Activated CD8-positive, alpha-beta T cell treated with anti-CD3 and anti-CD28 coated beads, Interleukin-2, amount 10 ng/mL, durations not matched to agents 7 days and 5 days (primary cell): Measurements from ENCODE around the gene SPARCL1. TPM values are rescaled to one million over a fixed set of nuclear protein-coding genes. Genes with fewer than 3 reads are reported as not detected.
A peak's percentile ranks its signal among the peaks of the same experiment; 100 is the strongest.
"Not testable (repeated sequence)": the region's sequence is repeated elsewhere in the genome, so short reads cannot be mapped to it uniquely, and the experiment has no call there.

ENCODE experiments used
- ATAC-seq: fragments of 150-1000 bp; cut with Tn5 transposase; one replicate; pipeline ENCODE4 v1.10.0; 2021; ENCODE audit warnings: moderate library complexity
- CTCF ChIA-PET: fragments of 350-600 bp; sonication (Branson Sonifier 250); formaldehyde crosslinking; loops from one replicate; lab custom pipeline; 2021; ENCODE audit warnings: antibody characterized with exemption; lab: Charles Lee
- POLR2A ChIA-PET: fragments of 350-600 bp; sonication (Branson Sonifier 250); formaldehyde crosslinking; loops from one replicate; lab custom pipeline; 2021; ENCODE audit warnings: antibody characterized with exemption; lab: Charles Lee
- DNase-seq: peaks from one replicate; pipeline ENCODE4 v3.0.0-alpha.2; 2020
- H3K27ac Mint-ChIP-seq: one replicate; pipeline ENCODE4 v1.8.0; 2021; ENCODE audit warnings: mild to moderate bottlenecking, mixed read lengths
- H3K27me3 Mint-ChIP-seq: one replicate; pipeline ENCODE4 v1.8.0; 2021; ENCODE audit warnings: low read depth, mixed read lengths
- H3K36me3 Mint-ChIP-seq: one replicate; pipeline ENCODE4 v1.8.0; 2021; ENCODE audit warnings: low read depth, mixed read lengths
- H3K4me1 Mint-ChIP-seq: one replicate; pipeline ENCODE4 v1.8.0; 2021; ENCODE audit warnings: low read depth, mixed read lengths
- H3K4me3 Mint-ChIP-seq: one replicate; pipeline ENCODE4 v1.8.0; 2021; ENCODE audit warnings: mild to moderate bottlenecking, mixed read lengths
- H3K9me3 Mint-ChIP-seq: one replicate; pipeline ENCODE4 v1.8.0; 2022; ENCODE audit warnings: mixed read lengths; ENCODE audit not compliant: insufficient read depth
- total RNA-seq, 2 experiments: library from RNA; stranded (reverse); gene quantifications; one replicate each; pipeline ENCODE4 v1.2.3, GENCODE V29; 2021

SPARCL1 gene
- total RNA-seq, 2 experiments from 2014 or later = not detected

GRCh38 chr4:87465739-87466366 is 63.3 kb downstream of the SPARCL1 start:
- DNase-seq (peak; percentile 27), ATAC-seq (no peak)
- POLR2A ChIA-PET = interaction anchor here (0.6 kb wide), 1 partner anchor 82 kb away, joined by 3 read pairs; no protein-coding TSS in a partner anchor
- H3K4me1 Mint-ChIP-seq = no peaks in the 10 kb centered on the region
- no peak overlapping the region for H3K4me3 Mint-ChIP-seq
- no peaks in the 10 kb centered on the region for H3K9me3 Mint-ChIP-seq
- CTCF ChIA-PET = interaction anchor here (0.8 to 8.7 kb wide), 10 partner anchors 40 to 315 kb away, joined by 3 to 100 read pairs (median 4); partner anchors contain the start of genes HSD17B11 and NUDT9
- H3K27ac Mint-ChIP-seq = no peak overlapping the region
- H3K36me3 Mint-ChIP-seq = no peaks in the 10 kb centered on the region
- H3K27me3 Mint-ChIP-seq = no peaks in the 10 kb centered on the region

- Mint-ChIP-seq H3K27ac (no peak overlapping the region), H3K9me3 (no peaks in the 10 kb centered on the region), H3K4me1 (no peaks in the 10 kb centered on the region), H3K27me3 (no peaks in the 10 kb centered on the region), H3K36me3 (peaks cover 14% of the 10 kb centered on the region), H3K4me3 (no peak overlapping the region)
- POLR2A ChIA-PET = no interaction called here
- CTCF ChIA-PET = interaction anchor here (1.3 kb wide), 1 partner anchor 85 kb away, joined by 3 read pairs; no protein-coding TSS in a partner anchor
- ATAC-seq (no peak), DNase-seq (no peak)
Observed at GRCh38 chr4:87462102-87462501, 67.1 kb downstream of the SPARCL1 start.

GRCh38 chr4:87461281-87461700 is 67.9 kb downstream of the SPARCL1 start:
- ChIA-PET CTCF (interaction anchor here (1.3 kb wide), 1 partner anchor 84 kb away, joined by 3 read pairs; no protein-coding TSS in a partner anchor), POLR2A (no interaction called here)
- no peaks in the 10 kb centered on the region for H3K27me3 Mint-ChIP-seq
- ATAC-seq = no peak
- no peaks in the 10 kb centered on the region for H3K4me1 Mint-ChIP-seq
- H3K27ac Mint-ChIP-seq = no peak overlapping the region
- peaks cover 14% of the 10 kb centered on the region for H3K36me3 Mint-ChIP-seq
- H3K9me3 Mint-ChIP-seq = no peaks in the 10 kb centered on the region
- H3K4me3 Mint-ChIP-seq = no peak overlapping the region
- DNase-seq = no peak

GRCh38 chr4:87458913-87459312 is 70.3 kb downstream of the SPARCL1 start:
- Mint-ChIP-seq H3K9me3 (no peaks in the 10 kb centered on the region), H3K4me3 (no peak overlapping the region), H3K36me3 (peaks cover 16% of the 10 kb centered on the region), H3K27ac (no peak overlapping the region), H3K4me1 (no peaks in the 10 kb centered on the region), H3K27me3 (no peaks in the 10 kb centered on the region)
- CTCF ChIA-PET = interaction anchor here (0.9 to 1.6 kb wide), 4 partner anchors 9 to 105 kb away, joined by 3 to 11 read pairs (median 4); no protein-coding TSS in a partner anchor
- POLR2A ChIA-PET = interaction anchor here (0.7 kb wide), 1 partner anchor 1040 kb away, joined by 3 read pairs; no protein-coding TSS in a partner anchor
- DNase-seq (no peak), ATAC-seq (no peak)

GRCh38 chr4:87451537-87451936 is 77.6 kb downstream of the SPARCL1 start:
- POLR2A ChIA-PET = interaction anchor here (1.0 kb wide), 1 partner anchor 61 kb away, joined by 4 read pairs; the partner anchor contains the start of gene HSD17B11
- Mint-ChIP-seq H3K9me3 (no peaks in the 10 kb centered on the region), H3K4me1 (no peaks in the 10 kb centered on the region), H3K4me3 (no peak overlapping the region), H3K36me3 (peaks cover 10% of the 10 kb centered on the region), H3K27me3 (no peaks in the 10 kb centered on the region), H3K27ac (no peak overlapping the region)
- ATAC-seq (no peak), DNase-seq (no peak)
- CTCF ChIA-PET = interaction anchor here (0.9 kb wide), 1 partner anchor 76 kb away, joined by 3 read pairs; no protein-coding TSS in a partner anchor

- H3K4me3 Mint-ChIP-seq, H3K27ac Mint-ChIP-seq, ATAC-seq, H3K4me1 Mint-ChIP-seq, H3K27me3 Mint-ChIP-seq, H3K9me3 Mint-ChIP-seq, DNase-seq, POLR2A ChIA-PET: not testable (repeated sequence)
- CTCF ChIA-PET = interaction anchor here (2.6 kb wide), 1 partner anchor 70 kb away, joined by 7 read pairs; no protein-coding TSS in a partner anchor
- peaks cover 18% of the 10 kb centered on the region for H3K36me3 Mint-ChIP-seq
Observed at GRCh38 chr4:87446375-87446774, 82.8 kb downstream of the SPARCL1 start.

GRCh38 chr4:87445964-87446363 is 83.2 kb downstream of the SPARCL1 start:
- Mint-ChIP-seq H3K4me1 (no peaks in the 10 kb centered on the region), H3K9me3 (no peaks in the 10 kb centered on the region), H3K27ac (no peak overlapping the region), H3K36me3 (peaks cover 18% of the 10 kb centered on the region), H3K4me3 (no peak overlapping the region), H3K27me3 (no peaks in the 10 kb centered on the region)
- ChIA-PET POLR2A (no interaction called here), CTCF (interaction anchor here (2.6 kb wide), 1 partner anchor 70 kb away, joined by 7 read pairs; no protein-coding TSS in a partner anchor)
- no peak for ATAC-seq
- DNase-seq = no peak

- H3K9me3 Mint-ChIP-seq = no peaks in the 10 kb centered on the region
- no peak overlapping the region for H3K4me3 Mint-ChIP-seq
- H3K27ac Mint-ChIP-seq = no peak overlapping the region
- ATAC-seq (no peak), DNase-seq (no peak)
- CTCF ChIA-PET = interaction anchor here (0.6 to 1.7 kb wide), 2 partner anchors 69 to 91 kb away, joined by 3 to 5 read pairs; no protein-coding TSS in a partner anchor
- no peaks in the 10 kb centered on the region for H3K27me3 Mint-ChIP-seq
- POLR2A ChIA-PET = no interaction called here
- no peaks in the 10 kb centered on the region for H3K4me1 Mint-ChIP-seq
- peaks cover 20% of the 10 kb centered on the region for H3K36me3 Mint-ChIP-seq
Observed at GRCh38 chr4:87444741-87445140, 84.4 kb downstream of the SPARCL1 start.

- peaks cover 23% of the 10 kb centered on the region for H3K36me3 Mint-ChIP-seq
Observed at GRCh38 chr4:87442889-87443288, 86.3 kb downstream of the SPARCL1 start.

GRCh38 chr4:87433342-87433741 is 95.8 kb downstream of the SPARCL1 start:
- Mint-ChIP-seq H3K36me3 (peaks cover 16% of the 10 kb centered on the region), H3K4me1 (no peaks in the 10 kb centered on the region), H3K9me3 (no peaks in the 10 kb centered on the region), H3K27me3 (no peaks in the 10 kb centered on the region), H3K4me3 (no peak overlapping the region), H3K27ac (no peak overlapping the region)
- ATAC-seq (no peak), DNase-seq (no peak)
- ChIA-PET CTCF (interaction anchor here (1.3 kb wide), 1 partner anchor 58 kb away, joined by 5 read pairs; no protein-coding TSS in a partner anchor), POLR2A (no interaction called here)

More at GRCh38 chr4:87442889-87443288, 86.3 kb downstream of the SPARCL1 start:
- DNase-seq (no peak), ATAC-seq (no peak)
- no peaks in the 10 kb centered on the region for H3K27me3 Mint-ChIP-seq
- H3K4me3 Mint-ChIP-seq = no peak overlapping the region
- H3K9me3 Mint-ChIP-seq = no peaks in the 10 kb centered on the region
- no peak overlapping the region for H3K27ac Mint-ChIP-seq
- ChIA-PET CTCF (interaction anchor here (1.2 kb wide), 1 partner anchor 89 kb away, joined by 3 read pairs; no protein-coding TSS in a partner anchor), POLR2A (no interaction called here)
- H3K4me1 Mint-ChIP-seq = no peaks in the 10 kb centered on the region

- Mint-ChIP-seq H3K36me3 (peaks cover 4% of the 10 kb centered on the region), H3K4me3 (no peak overlapping the region), H3K27me3 (no peaks in the 10 kb centered on the region), H3K4me1 (peaks cover 2% of the 10 kb centered on the region), H3K27ac (no peak overlapping the region), H3K9me3 (no peaks in the 10 kb centered on the region)
- ATAC-seq (no peak), DNase-seq (no peak)
- ChIA-PET POLR2A (no interaction called here), CTCF (no interaction called here)
Observed at GRCh38 chr4:87430038-87430437, 99.1 kb downstream of the SPARCL1 start.

GRCh38 chr4:87428979-87429378 is 100.2 kb downstream of the SPARCL1 start:
- Mint-ChIP-seq H3K9me3 (no peaks in the 10 kb centered on the region), H3K4me3 (no peak overlapping the region), H3K4me1 (peaks cover 8% of the 10 kb centered on the region), H3K27ac (no peak overlapping the region), H3K27me3 (no peaks in the 10 kb centered on the region), H3K36me3 (peaks cover 4% of the 10 kb centered on the region)
- ATAC-seq = no peak
- ChIA-PET POLR2A (no interaction called here), CTCF (no interaction called here)
- DNase-seq = no peak
